KMS-11 (cell line): ENCODE data around the gene PLA2R1.

ENCODE experiments used
- H2AFZ ChIP-seq: fragments of 200-600 bp; sonication (generic); 2 replicates; pipeline ENCODE4 v1.6.1; 2016; ENCODE audit warnings: antibody characterized with exemption, mixed run types, low read depth
- H3K27ac ChIP-seq: fragments of 200-600 bp; sonication (generic); 2 replicates; pipeline ENCODE4 v1.6.1; 2016; ENCODE audit warnings: mild to moderate bottlenecking, mixed run types
- H3K27me3 ChIP-seq: fragments of 200-600 bp; sonication (generic); 2 replicates; pipeline ENCODE4 v1.6.1; 2017; ENCODE audit warnings: mild to moderate bottlenecking, low read depth, mixed run types, moderate library complexity; ENCODE audit not compliant: insufficient read depth
- H3K36me3 ChIP-seq: fragments of 200-600 bp; sonication (generic); 2 replicates; pipeline ENCODE4 v1.6.1; 2017; ENCODE audit warnings: mild to moderate bottlenecking, mixed run types; ENCODE audit not compliant: insufficient read depth
- H3K4me1 ChIP-seq: fragments of 200-600 bp; sonication (generic); 2 replicates; pipeline ENCODE4 v1.6.1; 2016; ENCODE audit warnings: mild to moderate bottlenecking, low read depth, mixed run types; ENCODE audit not compliant: poor library complexity, severe bottlenecking
- H3K4me2 ChIP-seq: fragments of 200-600 bp; sonication (generic); 2 replicates; pipeline ENCODE4 v1.7.0; 2016; ENCODE audit warnings: mild to moderate bottlenecking, mixed run types
- H3K4me3 ChIP-seq: fragments of 200-600 bp; sonication (generic); IDR thresholded peaks from 2 replicates; pipeline ENCODE4 v1.6.1; 2017; ENCODE audit warnings: low read depth, low read length, mixed read lengths; ENCODE audit not compliant: insufficient read depth
- H3K79me2 ChIP-seq: fragments of 200-600 bp; sonication (generic); 2 replicates; pipeline ENCODE4 v1.6.1; 2016; ENCODE audit warnings: low read depth, mixed run types; ENCODE audit not compliant: insufficient read depth
- H3K9ac ChIP-seq: fragments of 200-600 bp; sonication (generic); 2 replicates; pipeline ENCODE4 v1.6.1; 2016; ENCODE audit warnings: mild to moderate bottlenecking, mixed run types
- H4K20me1 ChIP-seq: fragments of 200-600 bp; sonication (generic); 2 replicates; pipeline ENCODE4 v1.6.1; 2016; ENCODE audit warnings: mild to moderate bottlenecking, mixed run types; ENCODE audit not compliant: insufficient read depth
- TF ChIP-seq, protein P1 (sequence below): fragments of 200-600 bp; sonication (generic); conservative IDR thresholded peaks from 2 replicates; pipeline ENCODE4 v1.6.1; 2017; ENCODE audit warnings: low read depth, mild to moderate bottlenecking, antibody characterized with exemption, low read length, moderate library complexity, mixed read lengths

The PLA2R1 gene

GRCh38 chr2:160096409-160096808 is 34.0 kb upstream of the PLA2R1 start:
- Histone ChIP-seq H3K4me3 (no peak overlapping the region), H4K20me1 (no peaks in the 10 kb centered on the region), H2AFZ (no peak overlapping the region), H3K4me2 (no peak overlapping the region), H3K9ac (no peak overlapping the region), H3K4me1 (no peaks in the 10 kb centered on the region), H3K36me3 (no peaks in the 10 kb centered on the region), H3K27ac (no peak overlapping the region), H3K79me2 (no peaks in the 10 kb centered on the region), H3K27me3 (no peaks in the 10 kb centered on the region)
- TF ChIP-seq, protein P1, sequence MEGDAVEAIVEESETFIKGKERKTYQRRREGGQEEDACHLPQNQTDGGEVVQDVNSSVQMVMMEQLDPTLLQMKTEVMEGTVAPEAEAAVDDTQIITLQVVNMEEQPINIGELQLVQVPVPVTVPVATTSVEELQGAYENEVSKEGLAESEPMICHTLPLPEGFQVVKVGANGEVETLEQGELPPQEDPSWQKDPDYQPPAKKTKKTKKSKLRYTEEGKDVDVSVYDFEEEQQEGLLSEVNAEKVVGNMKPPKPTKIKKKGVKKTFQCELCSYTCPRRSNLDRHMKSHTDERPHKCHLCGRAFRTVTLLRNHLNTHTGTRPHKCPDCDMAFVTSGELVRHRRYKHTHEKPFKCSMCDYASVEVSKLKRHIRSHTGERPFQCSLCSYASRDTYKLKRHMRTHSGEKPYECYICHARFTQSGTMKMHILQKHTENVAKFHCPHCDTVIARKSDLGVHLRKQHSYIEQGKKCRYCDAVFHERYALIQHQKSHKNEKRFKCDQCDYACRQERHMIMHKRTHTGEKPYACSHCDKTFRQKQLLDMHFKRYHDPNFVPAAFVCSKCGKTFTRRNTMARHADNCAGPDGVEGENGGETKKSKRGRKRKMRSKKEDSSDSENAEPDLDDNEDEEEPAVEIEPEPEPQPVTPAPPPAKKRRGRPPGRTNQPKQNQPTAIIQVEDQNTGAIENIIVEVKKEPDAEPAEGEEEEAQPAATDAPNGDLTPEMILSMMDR, result no peak

GRCh38 chr2:160092445-160092844 is 30.0 kb upstream of the PLA2R1 start:
- Histone ChIP-seq H3K27me3 (no peaks in the 10 kb centered on the region), H3K4me2 (no peak overlapping the region), H3K9ac (no peak overlapping the region), H3K36me3 (no peaks in the 10 kb centered on the region), H3K4me1 (no peaks in the 10 kb centered on the region), H4K20me1 (no peaks in the 10 kb centered on the region), H2AFZ (no peak overlapping the region), H3K4me3 (no peak overlapping the region), H3K27ac (no peak overlapping the region), H3K79me2 (no peaks in the 10 kb centered on the region)
- TF ChIP-seq, protein P1, result no peak

- TF ChIP-seq, protein P1, result no peak
- H3K79me2 ChIP-seq, result no peaks in the 10 kb centered on the region
- H3K36me3 ChIP-seq, result no peaks in the 10 kb centered on the region
- H4K20me1 ChIP-seq, result no peaks in the 10 kb centered on the region
- H2AFZ ChIP-seq, result no peak overlapping the region
- H3K4me3 ChIP-seq, result no peak overlapping the region
- H3K9ac ChIP-seq, result no peak overlapping the region
- H3K4me2 ChIP-seq, result no peak overlapping the region
- H3K27ac ChIP-seq, result no peak overlapping the region
- H3K4me1 ChIP-seq, result no peaks in the 10 kb centered on the region
- H3K27me3 ChIP-seq, result no peaks in the 10 kb centered on the region
These were observed 29.0 kb upstream of the PLA2R1 start for GRCh38 chr2:160091381-160091780.

GRCh38 chr2:160087854-160088745 is 25.7 kb upstream of the PLA2R1 start:
- no peaks in the 10 kb centered on the region for H3K4me1 ChIP-seq
- TF ChIP-seq, protein P1, result peak; percentile 71
- H3K27ac ChIP-seq, result no peak overlapping the region

More at GRCh38 chr2:160087854-160088745, 25.7 kb upstream of the PLA2R1 start:
- H3K4me3 ChIP-seq, result no peak overlapping the region
- H4K20me1 ChIP-seq, result no peaks in the 10 kb centered on the region
- H3K27me3 ChIP-seq, result no peaks in the 10 kb centered on the region
- no peak overlapping the region for H2AFZ ChIP-seq
- H3K4me2 ChIP-seq, result no peak overlapping the region
- no peak overlapping the region for H3K9ac ChIP-seq
- no peaks in the 10 kb centered on the region for H3K79me2 ChIP-seq
- no peaks in the 10 kb centered on the region for H3K36me3 ChIP-seq
